IMR-90 (cell line): Measurements from ENCODE around the gene DLG4. TPM values are rescaled to one million over a fixed set of nuclear protein-coding genes. Genes with fewer than 3 reads are reported as not detected.

Experiments
- ATAC-seq: fragments of 200-7000 bp; cut with Tn5 transposase; 2 replicates; pipeline ENCODE4 v1.9.1; 2020; ENCODE audit warnings: low read depth, mild to moderate bottlenecking, moderate library complexity
- BruUV-seq: library from RNA; stranded (reverse); fragments of 400-500 nt; replicated peaks from 2 replicates; lab custom pipeline; 2021; lab: Mats Ljungman, UMichigan
- CTCF ChIA-PET: fragments of 300-600 bp; formaldehyde crosslinking; extraction: SDS; loops from one replicate; lab custom pipeline; 2021; ENCODE audit warnings: antibody characterized with exemption; lab: Yijun Ruan, JAX
- POLR2A ChIA-PET: fragments of 300-600 bp; sonication (Branson Sonifier 250); formaldehyde crosslinking; loops from one replicate; lab custom pipeline; 2022; ENCODE audit warnings: antibody characterized with exemption; ENCODE audit not compliant: unreplicated experiment; lab: Charles Lee
- DNase-seq: peaks from one replicate; pipeline ENCODE4 v3.0.0; 2013
- H2AFZ ChIP-seq: replicated peaks from 2 replicates; pipeline ENCODE3; 2013; ENCODE audit warnings: low read length, mild to moderate bottlenecking; ENCODE audit not compliant: poor library complexity
- H2AK5ac ChIP-seq: 2 replicates; pipeline ENCODE4 v1.6.1; 2013; ENCODE audit warnings: low read depth, low read length, inconsistent platforms
- H2AK9ac ChIP-seq: replicated peaks from 2 replicates; pipeline ENCODE3; 2013; ENCODE audit warnings: mild to moderate bottlenecking, low read depth, low read length, moderate library complexity; ENCODE audit not compliant: poor library complexity
- H2BK120ac ChIP-seq: 2 replicates; pipeline ENCODE4 v1.6.1; 2013; ENCODE audit warnings: low read depth, low read length, inconsistent platforms
- H2BK15ac ChIP-seq: 3 replicates; pipeline ENCODE4 v1.6.1; 2013; ENCODE audit warnings: low read depth, low read length, inconsistent platforms
- H2BK20ac ChIP-seq: 2 replicates; pipeline ENCODE4 v1.6.1; 2013; ENCODE audit warnings: low read depth, mild to moderate bottlenecking, inconsistent platforms, low read length, moderate library complexity
- H2BK5ac ChIP-seq: 2 replicates; pipeline ENCODE4 v1.6.1; 2013; ENCODE audit warnings: mild to moderate bottlenecking, low read depth, low read length, inconsistent platforms; ENCODE audit not compliant: poor library complexity, severe bottlenecking
- H3K14ac ChIP-seq: replicated peaks from 2 replicates; pipeline ENCODE4 v1.6.1; 2013; ENCODE audit warnings: low read depth, low read length, inconsistent platforms
- H3K18ac ChIP-seq: 2 replicates; pipeline ENCODE4 v1.6.1; 2013; ENCODE audit warnings: low read depth, low read length, control low read depth
- H3K23ac ChIP-seq: 2 replicates; pipeline ENCODE4 v1.6.1; 2013; ENCODE audit warnings: low read depth, low read length, inconsistent platforms
- H3K27ac ChIP-seq: 2 replicates; pipeline ENCODE4 v1.5.1; 2013; ENCODE audit warnings: mild to moderate bottlenecking, control low read depth, low read length; ENCODE audit not compliant: insufficient read depth
- H3K27me3 ChIP-seq: 2 replicates; pipeline ENCODE4 v1.6.1; 2013; ENCODE audit warnings: low read length; ENCODE audit not compliant: control insufficient read depth, insufficient read depth
- H3K36me3 ChIP-seq: 2 replicates; pipeline ENCODE4 v1.6.1; 2013; ENCODE audit warnings: low read length, mixed read lengths; ENCODE audit not compliant: control insufficient read depth, insufficient read depth
- H3K4ac ChIP-seq: 2 replicates; pipeline ENCODE4 v1.6.1; 2013; ENCODE audit warnings: low read depth, low read length, inconsistent platforms
- H3K4me1 ChIP-seq: 2 replicates; pipeline ENCODE4 v1.6.1; 2013; ENCODE audit warnings: low read length, mixed read lengths; ENCODE audit not compliant: control insufficient read depth, insufficient read depth
- H3K4me2 ChIP-seq: 2 replicates; pipeline ENCODE4 v1.6.1; 2013; ENCODE audit warnings: low read depth, mild to moderate bottlenecking, control low read depth, low read length, moderate library complexity
- H3K4me3 ChIP-seq: 2 replicates; pipeline ENCODE4 v1.5.1; 2013; ENCODE audit warnings: low read depth, mild to moderate bottlenecking, control low read depth, low read length, moderate library complexity; ENCODE audit not compliant: insufficient read depth
- H3K56ac ChIP-seq: 2 replicates; pipeline ENCODE4 v1.6.1; 2013; ENCODE audit warnings: low read length, inconsistent platforms; ENCODE audit not compliant: insufficient read depth; ENCODE audit errors: extremely low read depth
- H3K79me1 ChIP-seq, 2 experiments: 2 replicates each; pipeline ENCODE4 v1.6.1; 2013; ENCODE audit warnings: low read length in 2 of 2, inconsistent platforms in 1 of 2, low read depth in 1 of 2
- H3K9ac ChIP-seq: 2 replicates; pipeline ENCODE4 v1.6.1; 2013; ENCODE audit warnings: low read depth, low read length, control low read depth
- H3K9me1 ChIP-seq: 2 replicates; pipeline ENCODE4 v1.6.1; 2013; ENCODE audit warnings: low read length, inconsistent platforms; ENCODE audit not compliant: insufficient read depth
- H3K9me3 ChIP-seq: 2 replicates; pipeline ENCODE4 v1.6.1; 2013; ENCODE audit warnings: low read length; ENCODE audit not compliant: control insufficient read depth, insufficient read depth
- H4K20me1 ChIP-seq: 2 replicates; pipeline ENCODE4 v1.6.1; 2013; ENCODE audit warnings: low read length, inconsistent platforms; ENCODE audit not compliant: insufficient read depth
- H4K5ac ChIP-seq: 2 replicates; pipeline ENCODE4 v1.6.1; 2013; ENCODE audit warnings: mild to moderate bottlenecking, low read depth, low read length, control low read depth
- H4K8ac ChIP-seq, 2 experiments: 2 replicates each; pipeline ENCODE4 v1.6.1; 2013; ENCODE audit warnings: low read depth in 2 of 2, low read length in 2 of 2, control low read depth in 1 of 2, inconsistent platforms in 1 of 2
- H4K91ac ChIP-seq: 2 replicates; pipeline ENCODE4 v1.6.1; 2013; ENCODE audit warnings: low read depth, low read length, inconsistent platforms; ENCODE audit not compliant: insufficient read depth
- BHLHE40 ChIP-seq: fragments of 150-350 bp; IDR thresholded peaks from 2 replicates; pipeline ENCODE4 v1.6.1; 2016; ENCODE audit warnings: mild to moderate bottlenecking, low read depth, low read length
- CEBPB ChIP-seq: IDR thresholded peaks from 2 replicates; pipeline ENCODE4 v1.6.1; 2012; ENCODE audit warnings: low read depth, low read length, improper control_type of control experiment
- CHD1 ChIP-seq: IDR thresholded peaks from 2 replicates; pipeline ENCODE4 v1.6.1; 2012; ENCODE audit warnings: low read depth, low read length, improper control_type of control experiment
- ELK1 ChIP-seq: fragments of 150-350 bp; IDR thresholded peaks from 2 replicates; pipeline ENCODE4 v1.6.1; 2016; ENCODE audit warnings: low read depth, mild to moderate bottlenecking, low read length, moderate library complexity, borderline replicate concordance
- FOS ChIP-seq: fragments of 150-350 bp; IDR thresholded peaks from 2 replicates; pipeline ENCODE4 v1.6.1; 2016; ENCODE audit warnings: low read depth, low read length
- MAFK ChIP-seq: IDR thresholded peaks from 2 replicates; pipeline ENCODE4 v1.6.1; 2012; ENCODE audit warnings: low read depth, low read length, improper control_type of control experiment
- MAZ ChIP-seq: IDR thresholded peaks from 2 replicates; pipeline ENCODE4 v1.6.1; 2012; ENCODE audit warnings: low read depth, mild to moderate bottlenecking, low read length, improper control_type of control experiment, moderate library complexity, borderline replicate concordance
- MXI1 ChIP-seq: IDR thresholded peaks from 2 replicates; pipeline ENCODE4 v1.6.1; 2012; ENCODE audit warnings: low read depth, mild to moderate bottlenecking, low read length, moderate library complexity, borderline replicate concordance
- NFE2L2 ChIP-seq: fragments of 150-350 bp; IDR thresholded peaks from 2 replicates; pipeline ENCODE4 v1.6.1; 2016; ENCODE audit warnings: low read depth, mild to moderate bottlenecking, low read length
- POLR2A ChIP-seq: IDR thresholded peaks from 2 replicates; pipeline ENCODE4 v1.6.1; 2012; ENCODE audit warnings: mild to moderate bottlenecking, low read depth, low read length
- RAD21 ChIP-seq: IDR thresholded peaks from 2 replicates; pipeline ENCODE4 v1.6.1; 2012; ENCODE audit warnings: low read length, improper control_type of control experiment
- RCOR1 ChIP-seq: IDR thresholded peaks from 2 replicates; pipeline ENCODE4 v1.6.1; 2012; ENCODE audit warnings: mild to moderate bottlenecking, low read length, improper control_type of control experiment; ENCODE audit not compliant: insufficient replicate concordance
- RFX5 ChIP-seq: IDR thresholded peaks from 2 replicates; pipeline ENCODE4 v1.8.0; 2012; ENCODE audit warnings: low read depth, mild to moderate bottlenecking, low read length, moderate library complexity
- SMC3 ChIP-seq: fragments of 150-350 bp; IDR thresholded peaks from 2 replicates; pipeline ENCODE4 v1.6.1; 2016; ENCODE audit warnings: low read depth, mild to moderate bottlenecking, antibody characterized with exemption, low read length, moderate library complexity
- WGBS, 2 experiments: methylation state at CpG; one replicate each; pipeline versions ENCODE4 v1.1.5 to v1.1.7; 2013; ENCODE audit warnings: missing lambda C conversion rate in 2 of 2; ENCODE audit not compliant: insufficient read length in 1 of 2; ENCODE audit errors: extremely low coverage in 2 of 2; 5-methylcytosine and 5-hydroxymethylcytosine counted together
- dilution Hi-C: fragments of 300-500 bp; cut with HindIII; formaldehyde crosslinking; loops from one replicate; pipeline ENCODE4 v1.14.3; 2018; ENCODE audit warnings: low sequenced_read_pairs; ENCODE audit not compliant: unreplicated experiment
- in situ Hi-C: fragments of 300-500 bp; cut with MboI; formaldehyde crosslinking; loops from 3 replicates; pipeline ENCODE4 v1.14.3; 2019; ENCODE audit warnings: low sequenced_read_pairs, inconsistent platforms, mixed read lengths
- intact Hi-C: fragments of 100-400 bp; cut with micrococcal nuclease; formaldehyde crosslinking; loops from 2 replicates; pipeline ENCODE4 v1.10.0; 2022
- polyA plus RNA-seq, 3 experiments: library from polyadenylated mRNA; depleted of rRNA; stranded (reverse); fragments of >200 nt; gene quantifications; 2 replicates each; pipeline ENCODE4 v1.2.3, GENCODE V29; 2012; ENCODE audit warnings: low replicate concordance in 1 of 3
- total RNA-seq: library from RNA; depleted of rRNA; stranded (reverse); fragments of >200 nt; gene quantifications from 2 replicates; pipeline ENCODE4 v1.2.3, GENCODE V29; 2012
- TF ChIP-seq, protein P1 (sequence below): fragments of 150-350 bp; IDR thresholded peaks from 2 replicates; pipeline ENCODE4 v1.6.1; 2017; ENCODE audit warnings: mild to moderate bottlenecking, antibody characterized with exemption, low read length, low read depth
- TF ChIP-seq, protein P2 (sequence below): conservative IDR thresholded peaks from 2 replicates; pipeline ENCODE4 v1.5.1; 2012; ENCODE audit warnings: mild to moderate bottlenecking, low read depth, low read length, improper control_type of control experiment

DLG4 gene
- total and polyA plus RNA-seq, 2 of the 4 experiments (the other 2 are of a cell fraction) = 8.2 to 30.5 TPM

- TF ChIP-seq BHLHE40 = no peak
- TF ChIP-seq CHD1 = no peak
- TF ChIP-seq MXI1 = no peak
- no peak for TF ChIP-seq POLR2A
- TF ChIP-seq RCOR1 = no peak
- TF ChIP-seq RFX5 = no peak
- no peak for TF ChIP-seq CEBPB
- TF ChIP-seq, protein P1, sequence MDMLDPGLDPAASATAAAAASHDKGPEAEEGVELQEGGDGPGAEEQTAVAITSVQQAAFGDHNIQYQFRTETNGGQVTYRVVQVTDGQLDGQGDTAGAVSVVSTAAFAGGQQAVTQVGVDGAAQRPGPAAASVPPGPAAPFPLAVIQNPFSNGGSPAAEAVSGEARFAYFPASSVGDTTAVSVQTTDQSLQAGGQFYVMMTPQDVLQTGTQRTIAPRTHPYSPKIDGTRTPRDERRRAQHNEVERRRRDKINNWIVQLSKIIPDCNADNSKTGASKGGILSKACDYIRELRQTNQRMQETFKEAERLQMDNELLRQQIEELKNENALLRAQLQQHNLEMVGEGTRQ = no peak
- no peak for TF ChIP-seq ELK1
- no peak for TF ChIP-seq FOS
- no peak for TF ChIP-seq NFE2L2
- TF ChIP-seq MAZ = no peak
- no peak for TF ChIP-seq MAFK
- TF ChIP-seq, protein P2, sequence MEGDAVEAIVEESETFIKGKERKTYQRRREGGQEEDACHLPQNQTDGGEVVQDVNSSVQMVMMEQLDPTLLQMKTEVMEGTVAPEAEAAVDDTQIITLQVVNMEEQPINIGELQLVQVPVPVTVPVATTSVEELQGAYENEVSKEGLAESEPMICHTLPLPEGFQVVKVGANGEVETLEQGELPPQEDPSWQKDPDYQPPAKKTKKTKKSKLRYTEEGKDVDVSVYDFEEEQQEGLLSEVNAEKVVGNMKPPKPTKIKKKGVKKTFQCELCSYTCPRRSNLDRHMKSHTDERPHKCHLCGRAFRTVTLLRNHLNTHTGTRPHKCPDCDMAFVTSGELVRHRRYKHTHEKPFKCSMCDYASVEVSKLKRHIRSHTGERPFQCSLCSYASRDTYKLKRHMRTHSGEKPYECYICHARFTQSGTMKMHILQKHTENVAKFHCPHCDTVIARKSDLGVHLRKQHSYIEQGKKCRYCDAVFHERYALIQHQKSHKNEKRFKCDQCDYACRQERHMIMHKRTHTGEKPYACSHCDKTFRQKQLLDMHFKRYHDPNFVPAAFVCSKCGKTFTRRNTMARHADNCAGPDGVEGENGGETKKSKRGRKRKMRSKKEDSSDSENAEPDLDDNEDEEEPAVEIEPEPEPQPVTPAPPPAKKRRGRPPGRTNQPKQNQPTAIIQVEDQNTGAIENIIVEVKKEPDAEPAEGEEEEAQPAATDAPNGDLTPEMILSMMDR = no peak
- TF ChIP-seq RAD21 = no peak
- TF ChIP-seq SMC3 = no peak
These were observed 44.1 kb upstream of the DLG4 start for GRCh38 chr17:7263801-7264078.

More at GRCh38 chr17:7263801-7264078, 44.1 kb upstream of the DLG4 start:
- H3K56ac ChIP-seq = no peak overlapping the region
- peak overlapping the region; percentile 81; the same call in 1 of the 2 replicates for H2AK5ac ChIP-seq
- H3K23ac ChIP-seq = no peak overlapping the region; the same call in 1 of the 2 replicates
- H3K4ac ChIP-seq = peak overlapping the region; percentile 77; the same call in 1 of the 2 replicates
- H4K8ac ChIP-seq = peak overlapping the region; percentile 78 to 98; a peak in 3 of 4 replicates
- H2BK5ac ChIP-seq = no peak overlapping the region
- H4K91ac ChIP-seq = peak overlapping the region; percentile 79
- 53% methylated on average over 4 of the region's 4 CpGs; no CpG with 5 or more reads in 1 of the 2 experiments for WGBS, 2 experiments
- H4K5ac ChIP-seq = no peak overlapping the region
- H2BK15ac ChIP-seq = no peak overlapping the region
- no peak overlapping the region for H3K4me2 ChIP-seq
- H3K36me3 ChIP-seq = peaks cover 10% of the 10 kb centered on the region
- peaks cover 10% of the 10 kb centered on the region for H3K9me1 ChIP-seq
- CTCF ChIA-PET = interaction anchor here (1.3 to 1.6 kb wide), 2 partner anchors 17 to 32 kb away, joined by 5 to 7 read pairs; no protein-coding TSS in a partner anchor
- H3K79me1 ChIP-seq = no peaks in the 10 kb centered on the region
- DNase-seq (no peak), ATAC-seq (no peak)
- peak overlapping the region; percentile 45 for H2AK9ac ChIP-seq
- H3K27me3 ChIP-seq = peaks cover 13% of the 10 kb centered on the region; the same call in 1 of the 2 replicates
- no peak overlapping the region for H3K9ac ChIP-seq
- no peaks in the 10 kb centered on the region for H3K9me3 ChIP-seq
- peaks cover 11% of the 10 kb centered on the region for H3K4me1 ChIP-seq
- no peak overlapping the region for H3K14ac ChIP-seq
- H2BK20ac ChIP-seq = peak overlapping the region; percentile 2; the same call in 1 of the 2 replicates
- no peak overlapping the region for H2AFZ ChIP-seq
- dilution Hi-C loops = no loop called here
- H3K18ac ChIP-seq = no peak overlapping the region
- POLR2A ChIA-PET = interaction anchor here (0.6 kb wide), 1 partner anchor 10 kb away, joined by 9 read pairs; no protein-coding TSS in a partner anchor
- in situ Hi-C loops = no loop called here
- no peak overlapping the region for H3K27ac ChIP-seq
- BruUV-seq = no TSS peak
- H2BK120ac ChIP-seq = peak overlapping the region; percentile 88; the same call in 1 of the 2 replicates
- H3K4me3 ChIP-seq = no peak overlapping the region
- H4K20me1 ChIP-seq = no peaks in the 10 kb centered on the region
- intact Hi-C loops = no loop called here
